ENCODE measurements around the gene ADAMTSL3.

- TF ChIP-seq, protein P1, sequence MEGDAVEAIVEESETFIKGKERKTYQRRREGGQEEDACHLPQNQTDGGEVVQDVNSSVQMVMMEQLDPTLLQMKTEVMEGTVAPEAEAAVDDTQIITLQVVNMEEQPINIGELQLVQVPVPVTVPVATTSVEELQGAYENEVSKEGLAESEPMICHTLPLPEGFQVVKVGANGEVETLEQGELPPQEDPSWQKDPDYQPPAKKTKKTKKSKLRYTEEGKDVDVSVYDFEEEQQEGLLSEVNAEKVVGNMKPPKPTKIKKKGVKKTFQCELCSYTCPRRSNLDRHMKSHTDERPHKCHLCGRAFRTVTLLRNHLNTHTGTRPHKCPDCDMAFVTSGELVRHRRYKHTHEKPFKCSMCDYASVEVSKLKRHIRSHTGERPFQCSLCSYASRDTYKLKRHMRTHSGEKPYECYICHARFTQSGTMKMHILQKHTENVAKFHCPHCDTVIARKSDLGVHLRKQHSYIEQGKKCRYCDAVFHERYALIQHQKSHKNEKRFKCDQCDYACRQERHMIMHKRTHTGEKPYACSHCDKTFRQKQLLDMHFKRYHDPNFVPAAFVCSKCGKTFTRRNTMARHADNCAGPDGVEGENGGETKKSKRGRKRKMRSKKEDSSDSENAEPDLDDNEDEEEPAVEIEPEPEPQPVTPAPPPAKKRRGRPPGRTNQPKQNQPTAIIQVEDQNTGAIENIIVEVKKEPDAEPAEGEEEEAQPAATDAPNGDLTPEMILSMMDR (IDR thresholded peaks at IDR 0.05; ENCODE audit: poor library complexity, severe bottlenecking): no peak
- TF ChIP-seq EZH2 (IDR thresholded peaks at IDR 0.05; ENCODE audit: borderline replicate concordance, insufficient read depth, low read length, poor library complexity, severe bottlenecking) (no peak), RAD21 (conservative IDR thresholded peaks at IDR 0.05) (no peak), MXI1 (conservative IDR thresholded peaks at IDR 0.05; ENCODE audit: poor library complexity, severe bottlenecking) (no peak), TAF1 (IDR thresholded peaks at IDR 0.05; ENCODE audit: low read depth) (no peak), POLR2AphosphoS5 (IDR thresholded peaks at IDR 0.05) (no peak), SMC3 (conservative IDR thresholded peaks at IDR 0.05; ENCODE audit: poor library complexity) (no peak), EP300 (conservative IDR thresholded peaks at IDR 0.05; ENCODE audit: poor library complexity, severe bottlenecking) (no peak)
These were observed 19.5 kb downstream of the ADAMTSL3 start for GRCh38 chr15:83673385-83673784.

Measured in neural cell (in vitro differentiated cells).